ENCODE data around the gene BBX. TPM values are rescaled to one million over a fixed set of nuclear protein-coding genes. Genes with fewer than 3 reads are reported as not detected.
A peak's percentile ranks its signal among the peaks of the same experiment; 100 is the strongest.
"Not testable (repeated sequence)": the region's sequence is repeated elsewhere in the genome, so short reads cannot be mapped to it uniquely, and the experiment has no call there.

Gene BBX
- total RNA-seq, 1 donor from 2014 or later = 54.1 TPM

DNA sequence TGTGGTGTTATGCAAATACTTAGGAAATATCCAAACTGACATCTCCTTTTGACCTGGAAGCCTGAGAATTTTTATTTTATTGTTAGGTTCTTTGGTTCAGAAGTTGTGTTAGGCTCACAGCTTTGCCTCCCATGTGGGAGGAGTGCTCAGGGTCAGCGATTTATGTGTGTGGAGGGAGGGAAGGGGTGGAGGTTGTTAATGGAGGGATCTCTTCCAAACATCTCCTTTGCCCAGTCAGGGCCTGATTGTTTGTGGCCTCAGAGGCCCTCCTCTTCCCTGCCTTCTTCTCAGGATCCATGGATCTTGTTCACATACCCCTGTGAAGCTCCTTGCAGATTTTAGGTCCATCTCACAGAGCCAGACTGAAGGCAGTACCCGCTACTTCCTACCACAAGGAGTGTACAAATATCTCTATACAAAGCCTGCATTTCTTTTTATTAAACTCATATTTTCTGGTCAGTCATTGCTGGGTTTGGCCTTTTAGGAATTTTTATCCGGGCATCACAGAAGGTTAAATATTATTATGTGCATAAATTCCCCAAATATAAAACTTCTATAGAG, 40.3 kb downstream of the BBX start:
- TF ChIP-seq, protein P1, sequence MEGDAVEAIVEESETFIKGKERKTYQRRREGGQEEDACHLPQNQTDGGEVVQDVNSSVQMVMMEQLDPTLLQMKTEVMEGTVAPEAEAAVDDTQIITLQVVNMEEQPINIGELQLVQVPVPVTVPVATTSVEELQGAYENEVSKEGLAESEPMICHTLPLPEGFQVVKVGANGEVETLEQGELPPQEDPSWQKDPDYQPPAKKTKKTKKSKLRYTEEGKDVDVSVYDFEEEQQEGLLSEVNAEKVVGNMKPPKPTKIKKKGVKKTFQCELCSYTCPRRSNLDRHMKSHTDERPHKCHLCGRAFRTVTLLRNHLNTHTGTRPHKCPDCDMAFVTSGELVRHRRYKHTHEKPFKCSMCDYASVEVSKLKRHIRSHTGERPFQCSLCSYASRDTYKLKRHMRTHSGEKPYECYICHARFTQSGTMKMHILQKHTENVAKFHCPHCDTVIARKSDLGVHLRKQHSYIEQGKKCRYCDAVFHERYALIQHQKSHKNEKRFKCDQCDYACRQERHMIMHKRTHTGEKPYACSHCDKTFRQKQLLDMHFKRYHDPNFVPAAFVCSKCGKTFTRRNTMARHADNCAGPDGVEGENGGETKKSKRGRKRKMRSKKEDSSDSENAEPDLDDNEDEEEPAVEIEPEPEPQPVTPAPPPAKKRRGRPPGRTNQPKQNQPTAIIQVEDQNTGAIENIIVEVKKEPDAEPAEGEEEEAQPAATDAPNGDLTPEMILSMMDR (IDR thresholded peaks at IDR 0.05; ENCODE audit: unreplicated experiment) = peak; percentile 5

DNA sequence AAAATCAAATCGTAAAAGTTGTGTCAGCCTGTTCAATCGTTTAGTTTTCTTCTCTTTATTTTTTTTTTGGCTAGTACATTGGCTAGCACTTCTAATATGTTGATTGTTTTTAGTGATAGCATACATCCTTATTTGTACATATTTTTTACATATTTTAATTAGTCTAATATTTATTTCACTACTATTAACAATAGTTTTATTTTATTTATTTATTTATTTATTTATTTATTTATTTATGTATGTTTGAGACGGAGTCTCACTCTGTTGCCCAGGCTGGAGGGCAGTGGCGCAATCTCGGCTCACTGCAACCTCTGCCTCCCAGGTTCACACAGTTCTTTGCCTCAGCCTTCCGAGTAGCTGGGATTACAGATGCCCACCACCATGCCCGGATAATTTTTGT, 42.5 kb downstream of the BBX start:
- not testable (repeated sequence) for DNase-seq (ENCODE audit: low spot score, unreplicated experiment); H3K27ac Mint-ChIP-seq; H3K4me3 Mint-ChIP-seq (ENCODE audit: low read depth); H3K4me1 Mint-ChIP-seq (ENCODE audit: low read depth); H3K27me3 Mint-ChIP-seq; H3K9me3 Mint-ChIP-seq (ENCODE audit: low read depth); H3K36me3 Mint-ChIP-seq (ENCODE audit: insufficient read depth)

More for the DNA sequence above, 40.3 kb downstream of the BBX start:
- Mint-ChIP-seq H3K4me3 (ENCODE audit: low read depth) (no peak overlapping the region), H3K9me3 (ENCODE audit: low read depth) (no peaks in the 10 kb centered on the region), H3K27ac (no peak overlapping the region), H3K27me3 (no peaks in the 10 kb centered on the region), H3K36me3 (ENCODE audit: insufficient read depth) (no peaks in the 10 kb centered on the region), H3K4me1 (ENCODE audit: low read depth) (no peaks in the 10 kb centered on the region)
- no peak for DNase-seq (ENCODE audit: low spot score, unreplicated experiment)

DNA sequence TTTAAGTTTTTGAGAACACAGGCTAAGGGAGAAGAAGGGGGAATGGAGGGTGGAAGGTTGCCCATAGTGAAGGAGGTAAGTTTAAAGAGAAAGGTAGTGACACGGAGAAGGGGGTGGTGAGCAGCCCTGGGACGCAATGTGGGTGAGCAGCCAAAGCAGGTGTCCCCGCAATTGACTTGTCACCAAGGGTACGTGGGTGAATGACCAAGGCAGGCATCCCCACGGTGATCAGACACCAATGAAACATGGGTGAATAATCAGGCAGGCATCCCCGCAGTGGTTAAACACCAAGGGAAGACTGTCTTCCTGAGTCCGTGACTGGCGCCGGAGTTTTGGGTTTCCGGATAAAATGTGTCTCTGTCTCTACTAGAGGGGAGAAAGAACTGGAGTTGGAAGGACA, 48.3 kb downstream of the BBX start:
- not testable (repeated sequence) for H3K4me1 Mint-ChIP-seq (ENCODE audit: low read depth); H3K4me3 Mint-ChIP-seq (ENCODE audit: low read depth); DNase-seq (ENCODE audit: low spot score, unreplicated experiment); H3K36me3 Mint-ChIP-seq (ENCODE audit: insufficient read depth); H3K27me3 Mint-ChIP-seq; H3K9me3 Mint-ChIP-seq (ENCODE audit: low read depth)
- H3K27ac Mint-ChIP-seq = peak overlapping the region; percentile 82

DNA sequence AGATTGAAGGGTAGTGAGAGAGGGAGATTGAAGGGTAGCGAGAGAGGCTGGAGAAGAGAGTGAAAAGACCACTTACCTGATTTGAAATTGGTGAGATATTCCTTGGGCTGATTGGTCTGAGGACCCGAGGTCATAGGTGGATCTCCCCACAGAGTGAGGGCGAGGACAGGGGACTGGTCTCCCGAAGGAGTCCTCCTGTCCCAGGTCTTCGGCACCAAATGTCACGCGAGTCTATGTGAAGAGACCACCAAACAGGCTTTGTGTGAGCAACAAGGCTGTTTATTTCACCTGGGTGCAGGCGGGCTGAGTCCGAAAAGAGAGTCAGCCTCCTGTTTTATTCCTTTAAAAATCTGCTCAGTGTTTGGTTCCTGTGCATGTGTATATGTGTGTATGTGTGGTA, 48.7 kb downstream of the BBX start:
- H3K27me3 Mint-ChIP-seq; H3K36me3 Mint-ChIP-seq (ENCODE audit: insufficient read depth); H3K4me3 Mint-ChIP-seq (ENCODE audit: low read depth); H3K4me1 Mint-ChIP-seq (ENCODE audit: low read depth); H3K9me3 Mint-ChIP-seq (ENCODE audit: low read depth); DNase-seq (ENCODE audit: low spot score, unreplicated experiment): not testable (repeated sequence)
- H3K27ac Mint-ChIP-seq = peak overlapping the region; percentile 82

DNA sequence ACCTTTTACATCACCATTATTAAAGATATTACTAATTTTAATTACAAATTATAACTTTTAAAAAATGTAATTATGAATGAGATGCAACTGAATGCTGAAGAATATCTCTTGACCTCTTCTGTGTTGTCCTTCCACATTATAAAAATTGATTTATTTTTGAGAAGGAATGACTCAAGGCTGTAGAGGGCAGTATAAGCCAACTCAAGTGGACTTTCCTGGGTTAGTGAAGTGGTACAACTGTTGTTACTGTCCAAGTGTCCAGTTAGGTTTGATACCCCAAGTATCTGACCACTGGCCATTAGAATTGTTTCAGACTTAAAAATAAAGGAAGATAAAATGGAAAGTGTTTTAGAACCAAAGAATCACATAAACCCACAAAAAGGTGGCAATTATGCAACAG, 51.9 kb downstream of the BBX start:
- DNase-seq (ENCODE audit: low spot score, unreplicated experiment) = no peak
- TF ChIP-seq, protein P1 (IDR thresholded peaks at IDR 0.05; ENCODE audit: unreplicated experiment) = peak; percentile 65
- H3K9me3 Mint-ChIP-seq (ENCODE audit: low read depth) = no peaks in the 10 kb centered on the region
- H3K4me1 Mint-ChIP-seq (ENCODE audit: low read depth) = peaks cover 11% of the 10 kb centered on the region
- no peaks in the 10 kb centered on the region for H3K36me3 Mint-ChIP-seq (ENCODE audit: insufficient read depth)
- no peak overlapping the region for H3K4me3 Mint-ChIP-seq (ENCODE audit: low read depth)
- H3K27ac Mint-ChIP-seq = no peak overlapping the region
- H3K27me3 Mint-ChIP-seq = no peaks in the 10 kb centered on the region

DNA sequence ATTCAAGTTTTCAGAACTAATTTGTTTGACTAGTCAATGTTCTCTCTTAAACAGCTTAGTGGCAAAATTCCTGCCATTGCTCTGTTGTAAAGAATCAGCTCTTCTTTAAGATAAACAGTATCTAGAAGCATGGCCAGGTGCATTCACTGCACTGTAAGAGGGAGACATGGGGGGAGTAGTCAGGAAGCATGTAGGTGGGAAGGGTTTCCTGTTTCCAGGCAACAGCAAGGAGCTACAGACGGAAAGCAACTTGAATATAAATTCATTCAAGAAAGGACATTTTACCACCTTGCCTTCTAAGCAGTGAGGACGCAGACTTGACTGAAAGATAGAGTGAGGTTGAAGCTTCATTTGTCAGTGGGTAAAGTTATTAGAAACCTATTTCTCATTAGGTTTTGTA, 55.3 kb downstream of the BBX start:
- Mint-ChIP-seq H3K4me3 (ENCODE audit: low read depth) (no peak overlapping the region), H3K36me3 (ENCODE audit: insufficient read depth) (no peaks in the 10 kb centered on the region), H3K27me3 (no peaks in the 10 kb centered on the region), H3K9me3 (ENCODE audit: low read depth) (no peaks in the 10 kb centered on the region), H3K4me1 (ENCODE audit: low read depth) (peaks cover 11% of the 10 kb centered on the region), H3K27ac (no peak overlapping the region)
- DNase-seq (ENCODE audit: low spot score, unreplicated experiment) = no peak
- TF ChIP-seq, protein P1 (IDR thresholded peaks at IDR 0.05; ENCODE audit: unreplicated experiment) = no peak

DNA sequence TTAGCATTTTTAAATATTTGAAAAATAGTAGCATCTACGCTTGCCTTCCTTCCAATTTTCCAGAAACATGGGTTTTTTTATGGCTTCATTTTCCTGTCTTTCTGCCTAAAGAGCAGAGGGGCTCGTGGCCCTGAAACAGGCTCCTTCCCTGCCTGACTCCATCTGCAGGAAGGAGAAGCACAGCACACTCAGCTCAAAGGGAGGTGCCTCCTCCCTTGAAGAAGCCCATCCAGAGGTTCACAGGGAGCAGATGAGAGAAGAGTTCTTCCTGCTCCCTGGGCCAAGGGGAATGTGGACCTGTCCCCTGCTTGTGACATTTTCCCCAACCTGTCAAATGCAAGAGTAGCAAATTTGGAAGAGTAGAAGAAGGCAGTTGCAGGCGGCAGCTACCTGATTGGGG, 55.8 kb downstream of the BBX start:
- no peak for DNase-seq (ENCODE audit: low spot score, unreplicated experiment)
- H3K9me3 Mint-ChIP-seq (ENCODE audit: low read depth) = no peaks in the 10 kb centered on the region
- H3K4me1 Mint-ChIP-seq (ENCODE audit: low read depth) = peaks cover 11% of the 10 kb centered on the region
- no peaks in the 10 kb centered on the region for H3K27me3 Mint-ChIP-seq
- peak overlapping the region; percentile 33 for H3K27ac Mint-ChIP-seq
- TF ChIP-seq, protein P1 (IDR thresholded peaks at IDR 0.05; ENCODE audit: unreplicated experiment) = no peak
- H3K36me3 Mint-ChIP-seq (ENCODE audit: insufficient read depth) = no peaks in the 10 kb centered on the region
- H3K4me3 Mint-ChIP-seq (ENCODE audit: low read depth) = no peak overlapping the region
